Tibial artery (tissue), 4 donors: ENCODE data around the gene GRIK2.

Experiments
- DNase-seq, 2 donors: peaks; one replicate each; pipeline ENCODE4 v3.0.0-alpha.2; 2019
- H3K27ac ChIP-seq, 2 donors: fragments of 200-600 bp; sonication (generic) in 1 of 2; 1 replicate in 1 of 2; 2 replicates in 1 of 2; pipeline ENCODE4 v1.5.1; 2018 to 2019; ENCODE audit warnings: mild to moderate bottlenecking in 1 of 2
- H3K27me3 ChIP-seq, 2 donors: fragments of 200-600 bp; sonication (generic) in 1 of 2; one replicate each; pipeline versions ENCODE4 v1.5.1 to v1.6.0; 2016 to 2019
- H3K36me3 ChIP-seq, 3 donors: fragments of 200-600 bp; sonication (generic) in 2 of 3; one replicate each; pipeline ENCODE4 v1.5.1; 2016 to 2019; ENCODE audit warnings: mild to moderate bottlenecking in 2 of 3
- H3K4me1 ChIP-seq, 4 donors: fragments of 200-600 bp; sonication (generic) in 2 of 4; 1 replicate in 3 of 4; 2 replicates in 1 of 4; pipeline ENCODE4 v1.5.1; 2016 to 2019
- H3K4me3 ChIP-seq, 2 donors: fragments of 200-600 bp; sonication (generic) in 1 of 2; 1 replicate in 1 of 2; 2 replicates in 1 of 2; pipeline ENCODE4 v1.5.1; 2018 to 2019; ENCODE audit warnings: mild to moderate bottlenecking in 2 of 2
- H3K9me3 ChIP-seq, 3 donors: fragments of 200-600 bp; sonication (generic) in 1 of 3; one replicate each; pipeline ENCODE4 v1.5.1; 2016 to 2019
- CTCF ChIP-seq, 2 experiments: fragments of 200-600 bp in 1 of 2; fragments of 450-650 bp in 1 of 2; IDR thresholded peaks; one replicate each; pipeline ENCODE4 v1.5.1; 2017 to 2019; ENCODE audit warnings: antibody characterized with exemption in 2 of 2, mild to moderate bottlenecking in 1 of 2, moderate library complexity in 1 of 2
- intact Hi-C: fragments of 100-400 bp; cut with DNase I; formaldehyde crosslinking; loops from one replicate; pipeline ENCODE4 v1.15.0; 2023; ENCODE audit warnings: low total_unique reads

The GRIK2 gene

DNA sequence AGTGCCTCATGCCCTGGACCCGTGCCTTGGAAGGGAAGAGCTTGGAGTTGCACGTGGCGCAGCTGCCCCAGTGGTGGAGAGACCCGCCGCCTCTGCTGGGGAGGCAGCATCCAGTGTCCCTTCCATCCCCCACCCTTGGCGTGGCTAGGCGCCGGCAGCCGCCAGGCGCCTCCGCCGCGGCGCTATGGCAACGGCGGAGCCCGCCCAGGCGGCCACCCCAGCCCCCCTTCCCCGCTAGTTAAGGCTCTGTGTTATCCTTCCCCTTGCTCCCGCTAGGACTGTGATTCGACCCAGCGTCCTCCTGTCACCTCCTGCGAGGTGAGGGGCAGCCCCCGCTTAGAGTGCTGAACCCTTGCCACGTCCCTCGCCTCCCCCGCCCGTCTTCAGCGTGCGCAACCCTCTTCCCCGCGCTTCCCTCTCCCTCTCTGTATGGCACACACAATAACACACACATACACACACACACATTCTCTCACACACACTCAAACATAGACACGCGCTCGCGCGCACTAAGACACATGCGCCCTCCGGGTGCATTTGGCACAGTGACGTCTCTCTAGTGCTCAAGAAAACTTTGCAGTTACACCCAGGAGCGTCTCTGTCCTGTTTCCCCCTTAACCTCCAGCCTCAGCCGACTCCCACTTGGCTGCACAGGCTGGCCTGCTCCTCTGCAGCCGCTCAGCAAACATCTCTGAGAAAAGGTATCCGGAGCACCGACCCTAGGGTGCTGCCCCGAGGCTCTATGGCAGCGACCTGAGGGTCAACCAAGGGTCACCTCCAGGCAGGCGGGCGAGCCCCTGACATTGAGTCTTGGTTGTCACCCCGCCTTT is 8.5 kb downstream of the GRIK2 start:
- Histone ChIP-seq H3K27ac (no peak overlapping the region), H3K36me3 (no peaks in the 10 kb centered on the region), H3K4me1 (no peaks in the 10 kb centered on the region), H3K9me3 (peaks cover 0 to 3% (median 0%) of the 10 kb centered on the region in 3 donors), H3K27me3 (peaks cover 0 to 9% of the 10 kb centered on the region in 2 donors), H3K4me3 (no peak overlapping the region)
- intact Hi-C loops, result no loop called here
- DNase-seq, result no peak
- TF ChIP-seq CTCF (IDR thresholded peaks at IDR 0.05), result no peak

GRCh38 chr6:101402622-101403031 is 9.1 kb downstream of the GRIK2 start:
- Histone ChIP-seq H3K9me3 (peaks cover 0 to 3% (median 0%) of the 10 kb centered on the region in 3 donors), H3K4me1 (no peaks in the 10 kb centered on the region), H3K4me3 (no peak overlapping the region), H3K36me3 (no peaks in the 10 kb centered on the region), H3K27me3 (peaks cover 0 to 9% of the 10 kb centered on the region in 2 donors), H3K27ac (no peak overlapping the region)
- TF ChIP-seq CTCF (IDR thresholded peaks at IDR 0.05), result no peak
- no peak for DNase-seq
- intact Hi-C loops, result no loop called here

DNA sequence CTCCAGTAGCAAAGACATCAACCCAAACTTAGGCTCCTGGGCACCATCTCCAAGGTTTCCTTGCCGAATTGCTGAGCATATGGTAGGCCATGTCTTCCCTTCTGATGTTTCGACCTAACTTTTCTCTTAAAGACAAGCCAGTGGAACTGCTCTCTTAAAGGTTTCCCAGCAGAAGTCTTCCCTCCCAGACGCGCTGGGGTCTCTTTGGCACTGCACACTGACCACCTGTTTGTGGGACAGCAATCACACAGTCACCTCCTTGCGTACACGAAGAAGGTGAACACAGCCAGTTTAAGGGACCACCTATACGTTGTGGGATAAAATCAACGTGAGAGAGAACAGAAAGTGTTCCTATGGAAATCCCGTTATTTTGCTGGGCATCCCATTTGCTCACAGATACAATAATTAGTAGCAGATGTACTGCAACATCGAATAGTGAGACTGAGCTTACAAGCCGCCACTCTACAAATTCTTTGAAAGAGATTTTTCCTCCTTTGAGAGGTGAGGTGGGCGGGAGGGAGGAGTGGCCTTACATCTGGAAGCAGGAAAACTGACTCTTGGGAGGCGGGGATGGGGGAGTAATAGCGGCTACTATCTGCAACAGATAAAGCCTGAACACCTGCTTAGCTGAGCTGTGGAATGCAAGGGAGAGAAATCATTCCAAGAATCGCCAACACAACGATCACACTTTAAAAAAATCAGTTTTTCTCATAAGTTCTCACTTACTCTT is 9.9 kb downstream of the GRIK2 start:
- H3K4me1 ChIP-seq, result no peaks in the 10 kb centered on the region
- intact Hi-C loops, result no loop called here
- H3K36me3 ChIP-seq, result no peaks in the 10 kb centered on the region
- H3K27me3 ChIP-seq, result peaks cover 0 to 9% of the 10 kb centered on the region in 2 donors
- no peak for DNase-seq
- no peak overlapping the region for H3K4me3 ChIP-seq
- no peak overlapping the region for H3K27ac ChIP-seq
- TF ChIP-seq CTCF (IDR thresholded peaks at IDR 0.05), result no peak
- H3K9me3 ChIP-seq, result peaks cover 0 to 3% (median 0%) of the 10 kb centered on the region in 3 donors

GRCh38 chr6:101404775-101405174 is 11.3 kb downstream of the GRIK2 start:
- intact Hi-C loops, result no loop called here
- no peaks in the 10 kb centered on the region for H3K36me3 ChIP-seq
- DNase-seq, result no peak
- no peak overlapping the region for H3K27ac ChIP-seq
- TF ChIP-seq CTCF (IDR thresholded peaks at IDR 0.05), result no peak
- H3K4me1 ChIP-seq, result no peaks in the 10 kb centered on the region
- H3K9me3 ChIP-seq, result peaks cover 0 to 3% (median 0%) of the 10 kb centered on the region in 3 donors
- peaks cover 0 to 6% of the 10 kb centered on the region in 2 donors for H3K27me3 ChIP-seq
- H3K4me3 ChIP-seq, result no peak overlapping the region

- H3K27me3 ChIP-seq, result no peaks in the 10 kb centered on the region
- H3K36me3 ChIP-seq, result no peaks in the 10 kb centered on the region
- intact Hi-C loops, result no loop called here
- H3K9me3 ChIP-seq, result no peaks in the 10 kb centered on the region
- H3K27ac ChIP-seq, result no peak overlapping the region
- DNase-seq, result no peak
- TF ChIP-seq CTCF (IDR thresholded peaks at IDR 0.05), result no peak
- no peaks in the 10 kb centered on the region for H3K4me1 ChIP-seq
- H3K4me3 ChIP-seq, result no peak overlapping the region
Observed at GRCh38 chr6:101413773-101414172, 20.3 kb downstream of the GRIK2 start.
